Esophagus muscularis mucosa (tissue), 4 donors: Measurements from ENCODE around the gene DNAAF2. TPM values are rescaled to one million over a fixed set of nuclear protein-coding genes. Genes with fewer than 3 reads are reported as not detected.

Experiments used
- DNase-seq: peaks from one replicate; pipeline ENCODE4 v3.0.0-alpha.2; 2017; ENCODE audit errors: extremely low spot score
- H3K27ac ChIP-seq, 4 donors: fragments of 200-600 bp; sonication (generic); replicated peaks in 1 of 4; 1 replicate in 3 of 4; 2 replicates in 1 of 4; pipeline ENCODE4 v1.5.1; 2016 to 2019; ENCODE audit warnings: mild to moderate bottlenecking in 1 of 4
- H3K27me3 ChIP-seq, 4 donors: fragments of 200-600 bp; sonication (generic); one replicate each; pipeline versions ENCODE4 v1.5.1 to v1.6.0; 2016 to 2019
- H3K36me3 ChIP-seq, 4 donors: fragments of 200-600 bp; sonication (generic); one replicate each; pipeline ENCODE4 v1.5.1; 2016 to 2019
- H3K4me1 ChIP-seq, 4 donors: fragments of 200-600 bp; sonication (generic); one replicate each; pipeline ENCODE4 v1.5.1; 2016 to 2019
- H3K4me3 ChIP-seq, 4 donors: fragments of 200-600 bp; sonication (generic); 1 replicate in 2 of 4; 2 replicates in 2 of 4; pipeline ENCODE4 v1.5.1; 2016 to 2019; ENCODE audit warnings: mild to moderate bottlenecking in 4 of 4, moderate library complexity in 1 of 4
- H3K9me3 ChIP-seq, 4 donors: fragments of 200-600 bp; sonication (generic); 1 replicate in 3 of 4; 2 replicates in 1 of 4; pipeline ENCODE4 v1.5.1; 2016 to 2019
- EP300 ChIP-seq: sonication (generic); formaldehyde crosslinking; IDR thresholded peaks from one replicate; pipeline ENCODE4 v1.6.1; 2017; ENCODE audit warnings: antibody characterized with exemption
- POLR2A ChIP-seq: fragments of 450-650 bp; IDR thresholded peaks from one replicate; pipeline ENCODE4 v1.6.1; 2017; ENCODE audit warnings: antibody characterized with exemption, moderate library complexity, mild to moderate bottlenecking, low read depth
- POLR2AphosphoS5 ChIP-seq, 2 donors: sonication (generic); formaldehyde crosslinking; IDR thresholded peaks; one replicate each; pipeline ENCODE4 v1.6.1; 2017; ENCODE audit warnings: antibody characterized with exemption in 2 of 2
- WGBS: methylation state at CpG from one replicate; pipeline ENCODE4 v1.1.5; 2018; 5-methylcytosine and 5-hydroxymethylcytosine counted together
- intact Hi-C: fragments of 100-400 bp; cut with DNase I; formaldehyde crosslinking; loops from one replicate; pipeline ENCODE4 v1.15.1; 2023
- total RNA-seq, 4 donors: library from RNA; depleted of rRNA; stranded (reverse); fragments of >200 nt; gene quantifications; one replicate each; pipeline versions ENCODE4 v1.1.0 to v1.2.1, GENCODE V29; 2016
- TF ChIP-seq, protein P1 (sequence below), 3 experiments: fragments of 200-600 bp in 2 of 3; fragments of 450-650 bp in 1 of 3; sonication (generic) in 2 of 3; IDR thresholded peaks; one replicate each; pipeline ENCODE4 v1.5.1; 2017 to 2019; ENCODE audit warnings: antibody characterized with exemption in 3 of 3, mild to moderate bottlenecking in 2 of 3, moderate library complexity in 1 of 3

Gene DNAAF2
- total RNA-seq, 4 donors from 2014 or later = 6.5 to 8.8 (median 7.6) TPM

DNA sequence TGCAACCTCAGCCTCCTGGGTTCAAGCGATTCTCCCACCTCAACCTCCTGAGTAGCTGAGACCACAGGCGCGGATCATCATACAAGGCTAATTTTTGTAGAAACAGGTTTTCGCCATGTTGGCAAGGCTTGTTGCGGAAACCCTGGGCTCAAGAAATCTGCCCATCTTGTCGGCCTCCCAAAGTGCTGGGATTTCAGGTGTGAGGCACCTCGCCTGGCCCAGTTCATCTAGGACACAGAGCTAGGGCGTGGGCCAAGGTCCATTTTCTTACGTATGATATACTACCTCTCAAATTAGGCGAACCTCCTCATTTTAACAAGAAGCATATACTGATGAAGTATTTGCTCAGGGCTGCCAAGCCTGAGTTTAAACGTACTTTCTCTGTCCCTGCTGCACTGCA lies 51.0 kb downstream of the DNAAF2 start:
- no peak overlapping the region for H3K27ac ChIP-seq
- peaks cover 9 to 32% (median 27%) of the 10 kb centered on the region in 4 donors for H3K36me3 ChIP-seq
- H3K4me3 ChIP-seq = peak overlapping the region in 2 of 4 donors; percentile 6 to 95
- no peaks in the 10 kb centered on the region for H3K9me3 ChIP-seq
- WGBS = 90% methylated on average over 11 of the region's 11 CpGs
- intact Hi-C loops = no loop called here
- no peaks in the 10 kb centered on the region for H3K27me3 ChIP-seq
- TF ChIP-seq POLR2A = no peak
- TF ChIP-seq, protein P1, sequence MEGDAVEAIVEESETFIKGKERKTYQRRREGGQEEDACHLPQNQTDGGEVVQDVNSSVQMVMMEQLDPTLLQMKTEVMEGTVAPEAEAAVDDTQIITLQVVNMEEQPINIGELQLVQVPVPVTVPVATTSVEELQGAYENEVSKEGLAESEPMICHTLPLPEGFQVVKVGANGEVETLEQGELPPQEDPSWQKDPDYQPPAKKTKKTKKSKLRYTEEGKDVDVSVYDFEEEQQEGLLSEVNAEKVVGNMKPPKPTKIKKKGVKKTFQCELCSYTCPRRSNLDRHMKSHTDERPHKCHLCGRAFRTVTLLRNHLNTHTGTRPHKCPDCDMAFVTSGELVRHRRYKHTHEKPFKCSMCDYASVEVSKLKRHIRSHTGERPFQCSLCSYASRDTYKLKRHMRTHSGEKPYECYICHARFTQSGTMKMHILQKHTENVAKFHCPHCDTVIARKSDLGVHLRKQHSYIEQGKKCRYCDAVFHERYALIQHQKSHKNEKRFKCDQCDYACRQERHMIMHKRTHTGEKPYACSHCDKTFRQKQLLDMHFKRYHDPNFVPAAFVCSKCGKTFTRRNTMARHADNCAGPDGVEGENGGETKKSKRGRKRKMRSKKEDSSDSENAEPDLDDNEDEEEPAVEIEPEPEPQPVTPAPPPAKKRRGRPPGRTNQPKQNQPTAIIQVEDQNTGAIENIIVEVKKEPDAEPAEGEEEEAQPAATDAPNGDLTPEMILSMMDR (IDR thresholded peaks at IDR 0.05) = no peak
- TF ChIP-seq EP300 = no peak
- TF ChIP-seq POLR2AphosphoS5 (IDR thresholded peaks at IDR 0.05) = no peak
- DNase-seq = no peak
- peaks cover 14 to 48% (median 41%) of the 10 kb centered on the region in 4 donors for H3K4me1 ChIP-seq

DNA sequence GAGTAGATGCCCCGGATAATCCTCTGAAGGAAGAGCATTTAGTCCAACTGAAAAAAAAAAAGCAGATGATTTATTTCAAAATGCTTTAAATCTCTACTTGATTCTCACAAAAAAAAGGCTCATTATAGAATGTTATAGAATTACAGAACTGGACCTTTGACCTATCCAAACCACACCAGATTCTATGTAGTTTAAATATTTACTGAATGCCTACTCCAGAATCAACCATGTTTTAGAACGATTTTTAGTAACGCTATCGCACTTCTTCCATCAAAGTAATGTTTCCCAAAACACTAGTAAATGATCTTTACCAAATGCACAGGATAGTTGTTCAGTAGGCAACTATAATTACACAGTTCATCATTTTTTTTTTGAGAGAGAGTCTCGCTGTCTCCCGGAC lies 51.4 kb downstream of the DNAAF2 start:
- no peak for TF ChIP-seq POLR2A
- WGBS = 79% methylated on average over 6 of the region's 6 CpGs
- Histone ChIP-seq H3K27ac (no peak overlapping the region), H3K4me3 (no peak overlapping the region), H3K27me3 (no peaks in the 10 kb centered on the region), H3K9me3 (no peaks in the 10 kb centered on the region), H3K4me1 (peaks cover 14 to 48% (median 41%) of the 10 kb centered on the region in 4 donors), H3K36me3 (peaks cover 9 to 32% (median 27%) of the 10 kb centered on the region in 4 donors)
- intact Hi-C loops = no loop called here
- no peak for DNase-seq

DNA sequence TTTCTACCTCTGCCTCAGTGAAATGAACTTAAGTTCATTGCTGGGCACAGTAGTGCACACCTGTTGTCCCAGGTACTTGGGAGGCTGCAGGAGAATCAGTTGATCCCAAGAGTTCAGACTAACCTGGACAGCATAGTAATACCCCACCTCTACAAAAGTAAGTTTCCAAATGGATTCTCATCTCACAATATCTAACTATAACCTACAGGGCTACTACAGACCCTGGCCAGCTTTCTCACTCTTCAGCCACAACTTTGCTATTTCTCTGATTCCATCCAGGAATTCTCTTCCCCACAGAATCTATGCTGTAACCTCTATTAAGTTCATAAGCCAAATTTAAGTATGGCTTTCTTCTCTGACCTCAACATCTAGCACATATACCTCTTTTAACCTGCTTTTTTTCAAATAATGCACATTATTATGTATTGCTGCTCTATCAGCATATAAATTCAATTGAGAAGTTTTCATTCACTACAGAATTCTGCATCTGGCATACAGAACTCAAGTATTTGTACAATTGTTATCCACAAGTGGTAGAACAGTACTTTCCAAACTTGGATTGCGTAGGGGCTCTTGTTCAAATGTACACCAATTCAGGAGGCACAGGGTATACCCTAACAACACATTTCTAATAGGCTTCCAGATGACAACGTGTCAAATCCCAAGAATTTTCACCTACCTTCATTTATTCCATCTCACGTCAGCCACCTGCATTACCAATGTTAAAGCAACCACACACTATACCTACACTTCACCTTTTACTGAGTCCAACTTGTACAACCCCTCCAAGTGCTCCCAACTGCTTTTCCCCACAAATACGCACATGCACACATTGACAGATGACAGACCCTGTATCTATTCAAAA lies 52.7 kb downstream of the DNAAF2 start:
- TF ChIP-seq, protein P1 (IDR thresholded peaks at IDR 0.05) = no peak
- TF ChIP-seq EP300 = no peak
- no peak for TF ChIP-seq POLR2A
- no peak for TF ChIP-seq POLR2AphosphoS5 (IDR thresholded peaks at IDR 0.05)
- Histone ChIP-seq H3K27me3 (no peaks in the 10 kb centered on the region), H3K9me3 (no peaks in the 10 kb centered on the region), H3K4me3 (no peak overlapping the region), H3K27ac (no peak overlapping the region), H3K36me3 (peaks cover 9 to 36% (median 30%) of the 10 kb centered on the region in 4 donors), H3K4me1 (peaks cover 14 to 48% (median 41%) of the 10 kb centered on the region in 4 donors)
- intact Hi-C loops = no loop called here
- WGBS = 97% methylated on average over 4 of the region's 4 CpGs
- DNase-seq = no peak

GRCh38 chr14:49581209-49582112 lies 53.6 kb downstream of the DNAAF2 start:
- no peak overlapping the region for H3K4me3 ChIP-seq
- peaks cover 9 to 44% (median 38%) of the 10 kb centered on the region in 4 donors for H3K36me3 ChIP-seq
- TF ChIP-seq, protein P1 (IDR thresholded peaks at IDR 0.05) = no peak
- no peak for TF ChIP-seq EP300
- no peak for TF ChIP-seq POLR2AphosphoS5 (IDR thresholded peaks at IDR 0.05)
- no peak for TF ChIP-seq POLR2A
- no peaks in the 10 kb centered on the region for H3K27me3 ChIP-seq
- no peaks in the 10 kb centered on the region for H3K9me3 ChIP-seq
- H3K4me1 ChIP-seq = peaks cover 14 to 41% (median 38%) of the 10 kb centered on the region in 4 donors
- no peak overlapping the region for H3K27ac ChIP-seq
- intact Hi-C loops = no loop called here
- DNase-seq = no peak
- 89% methylated on average over 9 of the region's 9 CpGs for WGBS

DNA sequence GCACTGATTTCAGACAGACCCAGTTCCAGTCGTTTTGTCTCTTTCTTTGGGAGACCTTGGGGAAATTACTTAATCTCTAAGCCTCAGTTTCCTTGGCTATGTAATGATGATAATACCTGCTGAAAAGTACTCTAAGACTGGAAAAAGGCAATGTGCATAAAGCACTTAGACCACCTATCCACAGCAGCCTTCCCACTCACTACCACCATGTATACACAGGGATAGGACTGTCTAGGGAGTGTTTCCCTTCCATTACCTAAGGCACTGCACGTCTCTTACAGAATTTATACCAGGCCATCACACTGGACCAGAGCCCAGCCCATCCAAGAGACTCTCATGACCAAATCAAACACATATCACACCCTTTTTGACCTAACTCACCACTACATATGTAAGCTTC lies 55.2 kb downstream of the DNAAF2 start:
- WGBS = 97% methylated on average over 2 of the region's 2 CpGs
- H3K4me1 ChIP-seq = peaks cover 9 to 33% (median 30%) of the 10 kb centered on the region in 4 donors
- H3K27me3 ChIP-seq = no peaks in the 10 kb centered on the region
- no peak overlapping the region for H3K27ac ChIP-seq
- no peak overlapping the region for H3K4me3 ChIP-seq
- TF ChIP-seq EP300 = no peak
- no peak for TF ChIP-seq POLR2A
- TF ChIP-seq, protein P1 (IDR thresholded peaks at IDR 0.05) = no peak
- TF ChIP-seq POLR2AphosphoS5 (IDR thresholded peaks at IDR 0.05) = no peak
- H3K36me3 ChIP-seq = peaks cover 9 to 57% (median 46%) of the 10 kb centered on the region in 4 donors
- no peak for DNase-seq
- no peaks in the 10 kb centered on the region for H3K9me3 ChIP-seq
- intact Hi-C loops = no loop called here
